ENCODE data around the gene SYNDIG1.

DNA sequence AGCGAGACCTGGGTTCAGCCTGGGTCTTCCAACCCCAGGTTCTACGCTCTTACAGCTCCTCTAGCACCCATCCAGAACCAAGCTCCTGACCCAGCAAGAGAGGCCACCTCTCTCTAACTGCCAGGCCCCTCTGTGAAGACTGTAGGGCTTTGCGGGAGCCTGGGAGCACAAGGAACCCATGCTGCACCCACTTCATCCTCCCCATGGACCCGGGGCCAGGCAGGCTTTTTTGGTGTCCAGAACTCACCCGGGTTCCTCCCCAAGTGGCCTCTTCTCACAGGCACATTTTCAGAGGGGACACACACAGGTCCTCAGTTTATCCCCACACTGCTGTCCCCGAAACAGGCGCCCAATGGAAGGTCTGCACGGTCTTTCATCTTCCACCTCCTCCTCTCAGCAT lies 145.9 kb downstream of the SYNDIG1 start:
- TF ChIP-seq, protein P1, sequence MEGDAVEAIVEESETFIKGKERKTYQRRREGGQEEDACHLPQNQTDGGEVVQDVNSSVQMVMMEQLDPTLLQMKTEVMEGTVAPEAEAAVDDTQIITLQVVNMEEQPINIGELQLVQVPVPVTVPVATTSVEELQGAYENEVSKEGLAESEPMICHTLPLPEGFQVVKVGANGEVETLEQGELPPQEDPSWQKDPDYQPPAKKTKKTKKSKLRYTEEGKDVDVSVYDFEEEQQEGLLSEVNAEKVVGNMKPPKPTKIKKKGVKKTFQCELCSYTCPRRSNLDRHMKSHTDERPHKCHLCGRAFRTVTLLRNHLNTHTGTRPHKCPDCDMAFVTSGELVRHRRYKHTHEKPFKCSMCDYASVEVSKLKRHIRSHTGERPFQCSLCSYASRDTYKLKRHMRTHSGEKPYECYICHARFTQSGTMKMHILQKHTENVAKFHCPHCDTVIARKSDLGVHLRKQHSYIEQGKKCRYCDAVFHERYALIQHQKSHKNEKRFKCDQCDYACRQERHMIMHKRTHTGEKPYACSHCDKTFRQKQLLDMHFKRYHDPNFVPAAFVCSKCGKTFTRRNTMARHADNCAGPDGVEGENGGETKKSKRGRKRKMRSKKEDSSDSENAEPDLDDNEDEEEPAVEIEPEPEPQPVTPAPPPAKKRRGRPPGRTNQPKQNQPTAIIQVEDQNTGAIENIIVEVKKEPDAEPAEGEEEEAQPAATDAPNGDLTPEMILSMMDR (IDR thresholded peaks at IDR 0.05; ENCODE audit: insufficient read depth, low read length) = no peak
- TF ChIP-seq POLR2AphosphoS5 (IDR thresholded peaks at IDR 0.05; ENCODE audit: low read depth) = no peak
- no peak for TF ChIP-seq REST (IDR thresholded peaks at IDR 0.05; ENCODE audit: insufficient replicate concordance, low read depth)
- TF ChIP-seq SPI1 (IDR thresholded peaks at IDR 0.05; ENCODE audit: borderline replicate concordance, low read depth) = no peak
